Measurements from ENCODE around the gene DSTN. TPM values are rescaled to one million over a fixed set of nuclear protein-coding genes. Genes with fewer than 3 reads are reported as not detected.

The DSTN gene
- total and polyA plus RNA-seq, 9 of the 15 experiments (the other 6 are each of a cell fraction or from before 2014, with no cell fraction given), result 25.7 to 88.3 (median 61.0) TPM

DNA sequence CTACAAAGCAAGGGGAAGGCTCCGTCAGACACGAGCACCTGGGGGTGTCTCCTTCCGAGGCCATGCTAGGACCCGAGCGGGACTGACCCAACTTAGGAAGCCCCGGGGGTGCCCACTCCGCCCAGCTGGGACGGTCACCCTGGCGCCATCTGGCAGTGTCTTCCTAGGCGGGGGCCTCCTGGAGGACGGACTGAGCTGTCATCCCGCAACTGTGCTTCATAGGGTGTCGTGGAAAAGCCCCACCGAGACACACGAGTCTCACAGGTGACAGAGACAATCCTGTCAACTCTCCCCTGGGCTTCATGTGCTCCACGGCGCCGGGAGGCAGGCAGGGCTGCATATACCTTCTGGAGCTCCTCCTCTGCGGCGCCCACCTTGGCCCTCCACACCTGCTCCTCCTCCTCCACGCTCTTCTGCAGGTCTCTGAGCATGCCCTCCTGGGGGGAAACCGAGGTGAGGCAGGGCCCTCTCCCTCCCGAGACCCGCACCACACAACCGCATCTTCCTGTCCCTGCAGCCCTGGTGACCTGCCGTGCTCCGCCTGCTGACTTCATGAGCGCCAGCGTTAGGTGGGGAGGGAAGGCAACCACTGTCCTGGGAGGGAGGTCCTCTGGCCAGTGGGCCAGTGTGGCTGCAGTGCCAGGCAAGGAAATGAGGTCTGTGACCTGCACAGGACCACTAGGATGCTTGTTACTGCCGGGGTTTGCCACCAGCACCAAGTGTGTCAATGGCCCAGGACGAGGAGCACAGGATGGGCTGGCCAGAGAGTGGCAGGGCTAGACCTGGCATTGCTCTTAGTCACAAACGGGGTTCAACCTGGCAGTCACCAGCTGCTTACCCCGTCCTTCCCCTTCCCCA is 50.7 kb downstream of the DSTN start:
- ATAC-seq (no peak), DNase-seq (ENCODE audit: extremely low read depth in 1 of 4, low spot score in 3 of 4) (no peak), FAIRE-seq (no peak)
- no peak overlapping the region for H2AFZ ChIP-seq (ENCODE audit: low read depth, low read length)
- no peak overlapping the region for H3K27ac ChIP-seq (ENCODE audit: extremely low read depth, low read depth, low read length)
- in situ Hi-C loops (cut with MboI), result no loop called here
- H3K9me1 ChIP-seq (ENCODE audit: control insufficient read depth, insufficient read depth, low read length), result no peaks in the 10 kb centered on the region
- WGBS (ENCODE audit: insufficient coverage, low coverage, missing lambda C conversion rate), result 81% methylated on average over 15 of the region's 33 CpGs
- POLR2A ChIA-PET, result no interaction called here
- no peak overlapping the region for H3K4me3 ChIP-seq
- H3K27me3 ChIP-seq (ENCODE audit: control insufficient read depth in 2 of 2, insufficient read depth in 2 of 2, low read length in 2 of 2), result no peaks in the 10 kb centered on the region
- no peak for TF ChIP-seq RNF219 (CRISPR knock-in tag; IDR thresholded peaks at IDR 0.05)
- no peak for TF ChIP-seq NBN (IDR thresholded peaks at IDR 0.05; ENCODE audit: low read depth)
- no peak for TF ChIP-seq PTRF (tag; IDR thresholded peaks at IDR 0.05)
- no peak for TF ChIP-seq CAMTA2 (CRISPR knock-in tag; conservative IDR thresholded peaks at IDR 0.05)
- no peak for TF ChIP-seq LCOR (CRISPR knock-in tag; IDR thresholded peaks at IDR 0.05)
- TF ChIP-seq HNRNPL (IDR thresholded peaks at IDR 0.05; ENCODE audit: low read depth, low read length), result no peak
- no peak for TF ChIP-seq PHF21A (IDR thresholded peaks at IDR 0.05; ENCODE audit: borderline replicate concordance, low read depth)
- no peak for TF ChIP-seq ZBTB8A (IDR thresholded peaks at IDR 0.05; ENCODE audit: partially characterized antibody)
- no peak for TF ChIP-seq ZNF778 (CRISPR knock-in tag; IDR thresholded peaks at IDR 0.05)
- no peak for TF ChIP-seq ZNF24 (IDR thresholded peaks at IDR 0.05)
- TF ChIP-seq NFIX (CRISPR knock-in tag; IDR thresholded peaks at IDR 0.05; ENCODE audit: low read depth), result no peak
- TF ChIP-seq CBFA2T2 (conservative IDR thresholded peaks at IDR 0.05), result no peak
- TF ChIP-seq ZZZ3 (IDR thresholded peaks at IDR 0.05), result no peak
- no peak overlapping the region for H3K9ac ChIP-seq (ENCODE audit: insufficient read depth in 1 of 2, low read depth in 2 of 2, low read length in 2 of 2)
- no peaks in the 10 kb centered on the region for H3K9me3 ChIP-seq (replicated peaks; ENCODE audit: control insufficient read depth, insufficient read depth, low read depth, low read length)
- CTCF ChIA-PET (ENCODE audit: low intra/inter-chr PET ratio), result interaction anchor here (1.1 kb wide), 1 partner anchor 84 kb away, joined by 3 read pairs; no protein-coding TSS in a partner anchor
- peaks cover 35% of the 10 kb centered on the region; the same call in 1 of the 3 replicates for H3K36me3 ChIP-seq (ENCODE audit: control insufficient read depth, insufficient read depth, low read length)
- H4K20me1 ChIP-seq (replicated peaks; ENCODE audit: control insufficient read depth, insufficient read depth, low read length), result no peaks in the 10 kb centered on the region
- no peaks in the 10 kb centered on the region for H3K79me2 ChIP-seq (ENCODE audit: control insufficient read depth, insufficient read depth, low read length)
- intact Hi-C loops (cut with micrococcal nuclease), result no loop called here
- no peaks in the 10 kb centered on the region; a peak in 1 of 5 replicates for H3K4me1 ChIP-seq (replicated peaks in 1 of 2; ENCODE audit: control insufficient read depth in 2 of 2, insufficient read depth in 2 of 2, low read length in 2 of 2)
- no peak overlapping the region for H3K4me2 ChIP-seq (ENCODE audit: insufficient read depth, low read length)
- no TSS peak for BruUV-seq (replicated peaks)
